H1 (cell line): ENCODE results near the gene CPXM1. TPM values are rescaled to one million over a fixed set of nuclear protein-coding genes. Genes with fewer than 3 reads are reported as not detected.

Experiments used
- CTCF ChIA-PET: fragments of 300-600 bp; sonication (Branson Sonifier 250); formaldehyde crosslinking; loops from one replicate; lab custom pipeline; 2021; ENCODE audit not compliant: partially characterized antibody; lab: Charles Lee
- POLR2A ChIA-PET: fragments of 300-600 bp; sonication (Branson Sonifier 250); formaldehyde crosslinking; loops from one replicate; lab custom pipeline; 2021; ENCODE audit warnings: inconsistent platforms; ENCODE audit not compliant: partially characterized antibody; lab: Charles Lee
- DNase-seq, 2 experiments: peaks; one replicate each; pipeline versions ENCODE4 v3.0.0 to v3.0.0-alpha.2; 2010 to 2022; ENCODE audit warnings: low spot score in 2 of 2, low read depth in 1 of 2, mixed read lengths in 1 of 2
- FAIRE-seq: peaks from 2 replicates; lab custom pipeline; 2011; peaks lifted over from hg19 to GRCh38; lab: Jason Lieb, UNC
- H2AFZ ChIP-seq: 2 replicates; pipeline ENCODE4 v1.8.1; 2012; ENCODE audit warnings: low read length, inconsistent platforms
- H2AK5ac ChIP-seq: 2 replicates; pipeline ENCODE4 v1.6.1; 2013; ENCODE audit warnings: low read depth, low read length
- H2BK120ac ChIP-seq: replicated peaks from 2 replicates; pipeline ENCODE3; 2013; ENCODE audit warnings: low read depth, low read length, inconsistent platforms
- H2BK12ac ChIP-seq: 2 replicates; pipeline ENCODE4 v1.6.1; 2013; ENCODE audit warnings: low read depth, low read length
- H2BK15ac ChIP-seq: 2 replicates; pipeline ENCODE4 v1.6.1; 2013; ENCODE audit warnings: low read length
- H2BK20ac ChIP-seq: 2 replicates; pipeline ENCODE4 v1.6.1; 2013; ENCODE audit warnings: low read length
- H2BK5ac ChIP-seq: 2 replicates; pipeline ENCODE4 v1.6.1; 2013; ENCODE audit warnings: low read depth, low read length
- H3K14ac ChIP-seq: 2 replicates; pipeline ENCODE4 v1.6.1; 2013; ENCODE audit warnings: inconsistent platforms; ENCODE audit not compliant: insufficient read length
- H3K18ac ChIP-seq: 2 replicates; pipeline ENCODE4 v1.6.1; 2013; ENCODE audit warnings: low read length; ENCODE audit errors: extremely low read depth
- H3K23ac ChIP-seq: 2 replicates; pipeline ENCODE4 v1.6.1; 2013; ENCODE audit warnings: inconsistent platforms; ENCODE audit not compliant: insufficient read length
- H3K23me2 ChIP-seq: 2 replicates; pipeline ENCODE4 v1.6.1; 2013; ENCODE audit warnings: low read depth, low read length
- H3K27ac ChIP-seq: 2 replicates; pipeline ENCODE4 v1.6.1; 2011; ENCODE audit warnings: low read depth, low read length, inconsistent platforms
- H3K27me3 ChIP-seq, 4 experiments: replicated peaks in 1 of 4; 1 replicate in 1 of 4; 2 replicates in 3 of 4; pipeline versions ENCODE4 v1.6.1 to v1.8.1; 2011 to 2013; ENCODE audit warnings: low read length in 3 of 4, mild to moderate bottlenecking in 3 of 4, inconsistent platforms in 2 of 4, mixed read lengths in 2 of 4, moderate library complexity in 1 of 4; ENCODE audit not compliant: control insufficient read depth in 3 of 4, insufficient read depth in 3 of 4; ENCODE audit errors: extremely low read depth in 1 of 4
- H3K36me3 ChIP-seq, 4 experiments: 2 replicates each; pipeline versions ENCODE4 v1.6.1 to v1.8.1; 2011 to 2013; ENCODE audit warnings: mild to moderate bottlenecking in 4 of 4, low read length in 3 of 4, moderate library complexity in 2 of 4, control low read depth in 1 of 4, inconsistent platforms in 1 of 4; ENCODE audit not compliant: insufficient read depth in 4 of 4, control insufficient read depth in 2 of 4
- H3K4ac ChIP-seq: replicated peaks from 2 replicates; pipeline ENCODE3; 2013; ENCODE audit warnings: low read length, low read depth, mixed read lengths, inconsistent platforms; ENCODE audit not compliant: insufficient read length
- H3K4me1 ChIP-seq, 4 experiments: replicated peaks in 1 of 4; 1 replicate in 1 of 4; 2 replicates in 3 of 4; pipeline versions ENCODE4 v1.6.1 to v1.8.1; 2011 to 2013; ENCODE audit warnings: low read length in 3 of 4, inconsistent platforms in 2 of 4, mixed read lengths in 1 of 4; ENCODE audit not compliant: insufficient read depth in 4 of 4, control insufficient read depth in 3 of 4
- H3K4me2 ChIP-seq, 2 experiments: 2 replicates each; pipeline versions ENCODE4 v1.6.1 to v1.8.1; 2011 to 2013; ENCODE audit warnings: low read depth in 2 of 2, low read length in 2 of 2, control low read depth in 1 of 2, inconsistent platforms in 1 of 2, mild to moderate bottlenecking in 1 of 2; ENCODE audit not compliant: insufficient read depth in 1 of 2
- H3K4me3 ChIP-seq, 4 experiments: fragments of 200-600, 300-600 bp in 1 of 4; sonication (generic), shearing (Covaris generic), sonication (Bioruptor Twin) in 1 of 4; 2 replicates each; pipeline versions ENCODE4 v1.5.1 to v1.8.1; 2011 to 2016; ENCODE audit warnings: low read length in 4 of 4, low read depth in 3 of 4, control low read depth in 2 of 4, inconsistent platforms in 2 of 4, mild to moderate bottlenecking in 2 of 4, mixed read lengths in 1 of 4, moderate library complexity in 1 of 4; ENCODE audit not compliant: insufficient read depth in 2 of 4; ENCODE audit errors: extremely low read depth in 1 of 4
- H3K56ac ChIP-seq: replicated peaks from 2 replicates; pipeline ENCODE3; 2013; ENCODE audit warnings: low read depth, mild to moderate bottlenecking, mixed read lengths, low read length, inconsistent platforms; ENCODE audit not compliant: insufficient read length
- H3K79me1 ChIP-seq: 2 replicates; pipeline ENCODE4 v1.6.1; 2013; ENCODE audit warnings: low read depth, low read length, control low read depth
- H3K79me2 ChIP-seq, 2 experiments: 2 replicates each; pipeline versions ENCODE4 v1.6.1 to v1.8.1; 2012 to 2013; ENCODE audit warnings: low read length in 2 of 2, mild to moderate bottlenecking in 2 of 2, inconsistent platforms in 1 of 2; ENCODE audit not compliant: insufficient read depth in 2 of 2, control insufficient read depth in 1 of 2
- H3K9ac ChIP-seq, 4 experiments: replicated peaks in 1 of 4; 1 replicate in 1 of 4; 2 replicates in 3 of 4; pipeline versions ENCODE4 v1.6.1 to v1.8.1; 2011 to 2013; ENCODE audit warnings: low read depth in 3 of 4, low read length in 3 of 4, control low read depth in 2 of 4, mild to moderate bottlenecking in 2 of 4, moderate library complexity in 2 of 4, inconsistent platforms in 1 of 4; ENCODE audit errors: extremely low read depth in 1 of 4
- H3K9me3 ChIP-seq, 2 experiments: 2 replicates each; pipeline versions ENCODE4 v1.6.1 to v1.8.1; 2012 to 2013; ENCODE audit warnings: mild to moderate bottlenecking in 2 of 2, moderate library complexity in 2 of 2, control low read depth in 1 of 2, inconsistent platforms in 1 of 2, low read depth in 1 of 2, low read length in 1 of 2, mixed read lengths in 1 of 2; ENCODE audit not compliant: insufficient read depth in 2 of 2
- H4K20me1 ChIP-seq, 2 experiments: replicated peaks in 1 of 2; 2 replicates each; pipeline versions ENCODE3 to v1.8.1; 2011 to 2013; ENCODE audit warnings: inconsistent platforms in 2 of 2, low read length in 2 of 2, mild to moderate bottlenecking in 1 of 2; ENCODE audit not compliant: insufficient read depth in 2 of 2, control insufficient read depth in 1 of 2
- H4K5ac ChIP-seq: 2 replicates; pipeline ENCODE4 v1.6.1; 2013; ENCODE audit warnings: low read length, low read depth, mixed read lengths, inconsistent platforms; ENCODE audit not compliant: insufficient read length
- H4K8ac ChIP-seq: 2 replicates; pipeline ENCODE4 v1.8.0; 2013; ENCODE audit warnings: mild to moderate bottlenecking, moderate library complexity, low read length, inconsistent platforms; ENCODE audit not compliant: insufficient read depth; ENCODE audit errors: extremely low read depth
- H4K91ac ChIP-seq: replicated peaks from 2 replicates; pipeline ENCODE3; 2013; ENCODE audit warnings: low read length, mixed read lengths, inconsistent platforms; ENCODE audit not compliant: insufficient read length
- CHD2 ChIP-seq: IDR thresholded peaks from 2 replicates; pipeline ENCODE4 v1.6.1; 2012; ENCODE audit warnings: low read length, improper control_type of control experiment
- CREB1 ChIP-seq: IDR thresholded peaks from 2 replicates; pipeline ENCODE4 v1.6.1; 2012; ENCODE audit warnings: inconsistent platforms
- SAP30 ChIP-seq: fragments of 300-600 bp; sonication (generic); IDR thresholded peaks from 2 replicates; pipeline ENCODE4 v1.7.1; 2012; ENCODE audit warnings: low read length, moderate library complexity, mild to moderate bottlenecking, inconsistent platforms; ENCODE audit not compliant: insufficient read depth, insufficient replicate concordance
- TEAD4 ChIP-seq: IDR thresholded peaks from 2 replicates; pipeline ENCODE4 v1.6.1; 2012; ENCODE audit warnings: low read depth, low read length, inconsistent platforms, mixed read lengths
- YY1 ChIP-seq: IDR thresholded peaks from 2 replicates; pipeline ENCODE4 v1.6.1; 2011; ENCODE audit warnings: low read depth, mild to moderate bottlenecking, low read length
- WGBS, 2 experiments: shearing (Covaris generic) in 1 of 2; methylation state at CpG; one replicate each; pipeline versions ENCODE4 v1.1.6 to v1.1.7; 2013 to 2015; ENCODE audit warnings: low lambda C conversion rate in 2 of 2, mixed read lengths in 2 of 2, inconsistent platforms in 1 of 2, low coverage in 1 of 2, missing lambda C conversion rate in 1 of 2; ENCODE audit not compliant: insufficient replicate concordance in 2 of 2, insufficient coverage in 1 of 2, insufficient read length in 1 of 2; ENCODE audit errors: extremely low coverage in 1 of 2, missing lambda C conversion rate in 1 of 2; 5-methylcytosine and 5-hydroxymethylcytosine counted together
- polyA plus RNA-seq, 7 experiments: library from polyadenylated mRNA; depleted of rRNA in 3 of 7; stranded (reverse) in 5 of 7; unstranded in 2 of 7; fragments of >200 nt in 5 of 7; fragments of 200-250 nt in 2 of 7; gene quantifications; 1 replicate in 5 of 7; 2 replicates in 1 of 7; 4 replicates in 1 of 7; pipeline versions ENCODE4 v1.2.1 to v1.2.3, GENCODE V29; 2011 to 2013; ENCODE audit warnings: missing spikeins in 2 of 7, mixed read lengths in 2 of 7
- total RNA-seq: library from RNA; stranded (reverse); fragmentation: NEBNext Ultra II Directional; extraction: Animal tissue kit (Norgen Biotek cat#: 25700); gene quantifications from 2 replicates; pipeline ENCODE4 v1.2.1, GENCODE V29; 2021

Gene CPXM1
- total and polyA plus RNA-seq, 2 of the 8 experiments (the other 6 are each of a cell fraction or from before 2014, with no cell fraction given) = 31.3 to 81.9 TPM

- Histone ChIP-seq H2AK5ac (no peak within 1 kb of the TSS), H2BK15ac (no peak within 1 kb of the TSS), H3K79me1 (no peaks in the 10 kb centered on the region), H3K27ac (no peak within 1 kb of the TSS), H3K4ac (no peak within 1 kb of the TSS), H4K8ac (no peak within 1 kb of the TSS), H4K20me1 (no peaks in the 10 kb centered on the region), H3K18ac (no peak within 1 kb of the TSS), H2BK20ac (no peak within 1 kb of the TSS), H3K4me3 (no peak within 1 kb of the TSS), H2BK120ac (no peak within 1 kb of the TSS), H3K79me2 (no peaks in the 10 kb centered on the region), H3K4me2 (no peak within 1 kb of the TSS), H2BK5ac (no peak within 1 kb of the TSS), H2AFZ (no peak within 1 kb of the TSS), H4K5ac (no peak within 1 kb of the TSS), H3K4me1 (no peaks in the 10 kb centered on the region; a peak in 1 of 7 replicates), H3K23me2 (no peaks in the 10 kb centered on the region), H3K36me3 (no peaks in the 10 kb centered on the region), H3K23ac (no peak within 1 kb of the TSS), H3K9ac (no peak within 1 kb of the TSS), H3K9me3 (0 out of 4 replicates have a peak, but pooled peaks cover 0 to 7% of the 10 kb centered on the region in 2 experiments), H4K91ac (no peak within 1 kb of the TSS), H3K27me3 (peaks cover 0 to 12% (median 5%) of the 10 kb centered on the region in 4 experiments; a peak in 5 of 7 replicates), H3K14ac (no peak within 1 kb of the TSS), H2BK12ac (no peak within 1 kb of the TSS; the same call in 1 of the 2 replicates), H3K56ac (no peak within 1 kb of the TSS)
- no peak for TF ChIP-seq SAP30
- no peak for TF ChIP-seq CHD2
- no peak for TF ChIP-seq CREB1
- no peak for TF ChIP-seq TEAD4
- no peak for TF ChIP-seq YY1
- WGBS, 2 experiments = 44% methylated on average over 4 of the region's 5 CpGs; no CpG with 5 or more reads in 1 of the 2 experiments
- DNase-seq = no peak
- CTCF ChIA-PET = interaction anchor here (0.9 to 1.4 kb wide), 3 partner anchors 16 to 62 kb away, joined by 3 to 6 read pairs (median 5); no protein-coding TSS in a partner anchor
- POLR2A ChIA-PET = no interaction called here
- FAIRE-seq = no peak
These were observed 14.2 kb upstream of the CPXM1 start, which contains the start of gene C20orf141 for GRCh38 chr20:2814587-2815051. Gene C20orf141 (plus strand): TSS chr20:2814987. CDS start chr20:2815185, 198 bp downstream.
